Erythroblast (primary cell): Measurements from ENCODE around the gene HDGFL2.

Experiments
- DNase-seq, 2 experiments: peaks; one replicate each; lab custom pipeline; 2025; lab: John Stamatoyannopoulos, UW
- GATA1 ChIP-seq: IDR thresholded peaks from 2 replicates; pipeline ENCODE4 v1.6.1; 2011; ENCODE audit warnings: low read depth, mild to moderate bottlenecking, control low read depth, low read length, moderate library complexity
- POLR2A ChIP-seq: IDR thresholded peaks from 2 replicates; pipeline ENCODE4 v1.6.1; 2011; ENCODE audit warnings: mild to moderate bottlenecking, low read length

HDGFL2 gene

DNA sequence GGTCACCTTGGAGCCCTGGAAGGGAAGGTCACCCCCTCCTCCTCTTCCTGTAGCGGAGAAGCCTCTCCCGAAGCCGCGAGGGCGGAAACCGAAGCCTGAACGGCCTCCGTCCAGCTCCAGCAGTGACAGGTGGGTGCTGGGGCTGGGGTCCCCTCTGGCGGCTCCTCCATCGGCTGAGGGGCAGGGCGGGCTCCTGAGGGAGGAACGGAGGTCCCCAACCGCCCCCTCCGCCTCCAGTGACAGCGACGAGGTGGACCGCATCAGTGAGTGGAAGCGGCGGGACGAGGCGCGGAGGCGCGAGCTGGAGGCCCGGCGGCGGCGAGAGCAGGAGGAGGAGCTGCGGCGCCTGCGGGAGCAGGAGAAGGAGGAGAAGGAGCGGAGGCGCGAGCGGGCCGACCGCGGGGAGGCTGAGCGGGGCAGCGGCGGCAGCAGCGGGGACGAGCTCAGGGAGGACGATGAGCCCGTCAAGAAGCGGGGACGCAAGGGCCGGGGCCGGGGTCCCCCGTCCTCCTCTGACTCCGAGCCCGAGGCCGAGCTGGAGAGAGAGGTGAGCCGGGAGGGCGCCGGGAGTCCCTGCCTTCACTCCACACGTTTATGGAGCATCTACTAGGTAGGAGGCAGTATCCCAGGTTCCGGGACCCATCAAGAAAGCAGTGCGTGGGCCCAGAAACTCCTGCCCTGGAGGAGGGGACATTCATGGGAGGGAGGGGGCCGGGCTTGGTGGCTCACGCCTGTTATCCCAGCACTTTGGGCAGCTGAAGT, 22.0 kb downstream of the HDGFL2 start:
- TF ChIP-seq POLR2A (no peak), GATA1 (no peak)
- DNase-seq = no peak

DNA sequence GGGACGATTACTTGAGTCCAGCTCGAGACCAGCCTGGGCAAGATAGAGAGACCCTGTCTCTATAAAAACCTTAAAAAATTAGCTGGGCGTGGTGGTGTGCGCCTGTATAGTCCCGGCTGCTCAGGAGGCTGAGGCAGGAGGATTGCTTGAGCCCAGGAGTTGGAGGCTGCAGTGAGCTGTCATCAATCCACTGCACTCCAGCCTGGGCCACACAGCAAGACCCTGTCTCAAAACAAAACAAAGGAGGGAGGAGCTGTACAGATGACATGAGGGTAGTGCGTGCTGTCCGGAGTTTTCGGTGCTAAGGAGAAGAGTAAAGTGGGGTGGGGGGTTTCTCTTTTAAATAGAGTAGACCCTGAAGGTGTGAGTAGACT, 22.6 kb downstream of the HDGFL2 start:
- TF ChIP-seq GATA1 (no peak), POLR2A (no peak)

DNA sequence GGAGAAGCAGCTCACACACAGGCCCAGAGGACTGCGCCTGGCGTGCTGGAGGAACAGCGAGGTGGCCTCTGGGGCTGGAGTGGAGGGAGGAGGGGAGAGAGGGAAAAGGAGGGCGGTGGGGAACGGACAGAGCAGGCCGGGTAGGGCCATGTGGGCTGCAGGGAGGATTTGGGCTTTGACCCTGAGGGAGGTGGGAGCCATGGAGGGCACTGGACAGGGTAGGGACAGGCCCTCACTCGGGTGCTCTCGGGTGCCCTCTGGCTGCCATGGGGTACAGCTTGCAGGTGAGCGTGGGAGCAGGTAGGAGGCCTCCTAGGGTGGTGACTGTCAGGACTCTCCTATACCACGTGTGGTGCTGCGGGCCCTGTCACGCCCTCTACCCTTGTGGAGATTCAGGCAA, 23.4 kb downstream of the HDGFL2 start:
- no peak for TF ChIP-seq POLR2A
- TF ChIP-seq GATA1 = no peak
- no peak for DNase-seq

More for the DNA sequence above, 22.6 kb downstream of the HDGFL2 start:
- DNase-seq = no peak

DNA sequence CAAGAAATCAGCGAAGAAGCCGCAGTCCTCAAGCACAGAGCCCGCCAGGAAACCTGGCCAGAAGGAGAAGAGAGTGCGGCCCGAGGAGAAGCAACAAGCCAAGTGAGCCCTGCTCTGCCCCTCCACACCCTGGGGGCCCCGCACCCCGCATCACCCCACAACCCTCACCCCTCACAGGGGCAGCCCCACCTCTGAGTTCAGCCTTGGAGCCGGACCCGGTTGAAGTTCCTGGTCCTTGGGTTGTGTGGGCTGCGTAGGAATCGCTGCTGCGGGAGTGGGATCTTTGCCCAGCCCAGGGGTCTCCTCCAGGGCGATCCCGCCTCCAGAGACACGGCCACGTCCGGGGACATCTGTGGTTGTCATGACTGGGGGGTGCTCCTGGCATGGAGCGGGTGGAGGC, 24.2 kb downstream of the HDGFL2 start:
- TF ChIP-seq GATA1 (no peak), POLR2A (no peak)
- no peak for DNase-seq

DNA sequence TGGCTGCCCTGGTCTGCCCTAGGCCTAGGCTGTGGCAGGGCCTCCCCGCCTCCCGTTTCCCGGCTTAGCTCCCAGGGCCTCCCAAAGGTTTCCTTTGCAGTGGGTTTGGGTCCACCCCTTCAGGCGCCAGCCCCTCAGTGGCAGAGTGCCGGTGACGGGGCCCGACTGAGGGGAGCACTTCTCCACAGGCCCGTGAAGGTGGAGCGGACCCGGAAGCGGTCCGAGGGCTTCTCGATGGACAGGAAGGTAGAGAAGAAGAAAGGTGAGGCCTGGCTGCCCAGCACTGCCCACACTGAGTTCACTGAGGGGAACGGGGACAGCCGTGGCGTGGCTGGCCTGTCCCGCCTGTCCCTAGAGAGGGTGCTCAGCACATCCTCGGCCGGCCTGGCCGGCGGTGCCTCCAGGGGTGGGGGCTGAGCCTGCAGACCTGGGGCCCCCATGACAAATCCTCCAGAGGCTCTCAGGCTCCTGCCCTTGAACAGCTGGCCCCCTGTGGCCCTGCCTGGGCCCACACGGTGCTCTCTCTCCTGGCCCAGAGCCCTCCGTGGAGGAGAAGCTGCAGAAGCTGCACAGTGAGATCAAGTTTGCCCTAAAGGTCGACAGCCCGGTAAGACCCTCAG, 25.8 kb downstream of the HDGFL2 start:
- no peak for TF ChIP-seq POLR2A
- no peak for TF ChIP-seq GATA1
- DNase-seq = no peak

DNA sequence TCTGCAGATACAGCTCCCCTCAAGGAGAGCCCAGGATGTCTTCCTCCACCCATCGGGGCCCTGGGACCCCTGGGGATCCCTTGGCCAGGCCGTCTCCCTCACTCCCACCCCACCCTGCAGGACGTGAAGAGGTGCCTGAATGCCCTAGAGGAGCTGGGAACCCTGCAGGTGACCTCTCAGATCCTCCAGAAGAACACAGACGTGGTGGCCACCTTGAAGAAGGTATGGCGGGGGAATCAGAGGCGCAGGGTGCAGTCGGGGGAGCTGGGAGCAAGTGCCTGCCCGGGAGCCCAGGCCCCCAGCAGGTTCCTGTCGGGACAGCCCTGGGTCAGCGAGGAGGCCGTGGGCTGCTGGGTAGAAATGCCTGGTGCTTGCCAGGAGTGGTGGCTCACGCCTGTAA, 26.6 kb downstream of the HDGFL2 start:
- no peak for DNase-seq
- TF ChIP-seq POLR2A (no peak), GATA1 (no peak)

DNA sequence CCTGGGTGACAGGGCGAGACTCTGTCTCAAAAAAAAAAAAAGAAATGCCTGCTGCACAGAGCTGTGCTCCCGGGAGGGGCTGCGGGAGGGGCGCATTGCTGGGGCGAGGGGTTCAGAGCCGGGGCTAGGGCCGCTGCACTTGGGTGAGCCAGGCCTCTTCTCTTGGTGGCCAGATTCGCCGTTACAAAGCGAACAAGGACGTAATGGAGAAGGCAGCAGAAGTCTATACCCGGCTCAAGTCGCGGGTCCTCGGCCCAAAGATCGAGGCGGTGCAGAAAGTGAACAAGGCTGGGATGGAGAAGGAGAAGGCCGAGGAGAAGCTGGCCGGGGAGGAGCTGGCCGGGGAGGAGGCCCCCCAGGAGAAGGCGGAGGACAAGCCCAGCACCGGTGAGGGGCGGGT, 27.2 kb downstream of the HDGFL2 start:
- no peak for TF ChIP-seq GATA1
- no peak for TF ChIP-seq POLR2A
- no peak for DNase-seq

DNA sequence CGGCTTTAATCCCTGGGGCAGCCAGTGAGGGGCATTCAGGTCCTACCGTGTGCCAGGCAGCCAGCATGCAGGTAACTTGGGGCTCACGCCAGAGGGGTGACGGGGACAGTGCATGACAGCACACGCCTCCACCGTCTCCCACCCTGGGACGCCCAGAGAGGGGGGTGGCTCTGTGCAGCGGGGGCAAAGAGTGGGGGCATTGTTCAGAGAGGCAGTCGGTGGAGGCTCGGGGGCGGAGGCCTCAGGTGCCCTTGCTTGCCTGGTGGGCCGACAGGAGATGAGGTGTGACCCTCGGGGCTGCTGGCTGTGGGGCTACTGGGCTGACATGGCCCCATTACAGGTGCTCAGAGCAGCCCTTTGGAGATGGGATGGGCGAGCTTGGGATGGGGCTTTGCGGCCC, 27.8 kb downstream of the HDGFL2 start:
- no peak for TF ChIP-seq GATA1
- no peak for TF ChIP-seq POLR2A
- no peak for DNase-seq

DNA sequence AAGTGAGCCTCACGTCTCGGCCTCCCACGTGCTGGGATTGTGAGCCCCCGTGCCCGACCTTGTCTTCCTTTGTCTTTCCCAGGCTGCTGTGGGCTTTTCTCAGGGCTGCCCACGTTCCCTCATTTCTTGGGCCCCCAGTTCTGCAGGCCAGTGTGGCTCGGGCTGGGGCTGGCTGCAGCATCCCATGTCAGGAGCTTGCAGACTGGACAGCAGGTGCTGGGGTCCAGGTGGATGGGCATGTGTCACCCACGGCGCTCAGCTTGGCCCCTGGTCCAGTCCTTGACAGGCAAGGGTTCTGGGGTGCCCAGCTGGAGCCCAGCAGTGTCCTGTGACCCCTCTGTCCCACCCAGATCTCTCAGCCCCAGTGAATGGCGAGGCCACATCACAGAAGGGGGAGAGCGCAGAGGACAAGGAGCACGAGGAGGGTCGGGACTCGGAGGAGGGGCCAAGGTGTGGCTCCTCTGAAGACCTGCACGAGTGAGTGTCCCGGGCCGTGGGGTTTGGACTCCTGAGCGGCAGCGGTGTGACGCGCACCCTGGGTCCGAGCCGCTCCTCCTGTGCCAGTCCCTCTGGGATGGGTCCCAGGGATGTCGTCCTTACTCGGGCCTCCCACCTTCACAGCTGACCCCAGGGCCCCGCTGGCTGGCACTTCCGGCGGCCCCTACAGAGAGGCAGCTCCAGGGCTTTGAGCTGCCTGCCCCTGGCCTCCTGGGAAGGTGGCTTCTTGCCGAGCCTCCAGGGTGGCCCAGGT, 28.9 kb downstream of the HDGFL2 start:
- DNase-seq = no peak
- TF ChIP-seq GATA1 (no peak), POLR2A (no peak)

DNA sequence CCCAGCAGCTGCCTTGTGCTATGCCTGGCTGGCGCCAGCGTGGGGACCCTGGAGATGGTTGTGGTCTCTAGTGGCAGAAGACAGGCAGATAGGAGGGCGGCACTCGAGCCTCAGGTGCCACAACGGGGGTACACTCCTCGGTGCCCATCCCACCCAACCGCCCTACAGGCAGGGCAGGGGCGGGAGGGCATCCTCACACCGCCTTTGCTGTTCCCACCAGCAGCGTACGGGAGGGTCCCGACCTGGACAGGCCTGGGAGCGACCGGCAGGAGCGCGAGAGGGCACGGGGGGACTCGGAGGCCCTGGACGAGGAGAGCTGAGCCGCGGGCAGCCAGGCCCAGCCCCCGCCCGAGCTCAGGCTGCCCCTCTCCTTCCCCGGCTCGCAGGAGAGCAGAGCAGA, 29.6 kb downstream of the HDGFL2 start:
- TF ChIP-seq GATA1 (no peak), POLR2A (no peak)
- no peak for DNase-seq

DNA sequence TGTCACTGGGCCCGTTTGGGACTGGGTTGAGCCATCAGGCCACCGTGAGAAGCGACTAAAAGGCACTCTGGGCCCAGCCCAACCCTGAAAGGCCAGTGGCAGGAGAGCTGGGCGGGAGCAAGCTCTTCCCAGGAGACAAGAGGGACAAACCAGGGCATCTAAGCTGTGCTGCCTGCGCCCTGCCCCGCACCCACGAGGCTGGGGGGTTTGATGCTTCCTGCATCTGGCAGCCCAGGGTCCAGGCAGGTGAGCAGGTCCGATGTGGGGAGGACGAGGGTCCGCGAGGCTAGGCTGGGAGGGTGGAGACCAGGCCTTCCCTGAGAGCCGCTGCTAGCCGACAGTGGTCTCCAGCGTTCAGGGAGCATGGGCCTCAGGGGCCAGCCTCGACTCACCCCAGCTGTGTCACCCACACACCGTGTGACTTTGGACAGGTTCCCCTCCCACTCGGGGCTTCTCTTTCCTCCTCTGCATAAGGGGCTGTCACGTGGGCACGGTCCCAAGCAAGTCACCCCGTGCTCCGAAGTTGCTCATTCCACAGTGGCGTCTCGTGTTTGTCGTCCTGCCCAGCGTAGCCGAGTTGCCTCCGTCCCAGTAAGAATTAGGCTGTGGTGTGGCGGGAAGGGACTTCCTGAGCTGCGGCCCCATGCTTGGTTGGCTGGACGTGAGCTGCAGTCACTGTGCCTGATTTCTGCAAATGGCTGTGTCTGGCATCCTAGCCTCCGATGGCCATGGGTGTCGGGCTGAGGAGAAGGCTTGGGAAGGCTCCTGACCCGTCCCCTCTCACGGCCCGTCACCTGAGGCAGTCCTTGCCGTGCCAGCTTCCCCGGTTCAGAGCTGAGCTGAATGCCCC, 30.4 kb downstream of the HDGFL2 start:
- TF ChIP-seq GATA1 (no peak), POLR2A (no peak)
- DNase-seq = no peak

DNA sequence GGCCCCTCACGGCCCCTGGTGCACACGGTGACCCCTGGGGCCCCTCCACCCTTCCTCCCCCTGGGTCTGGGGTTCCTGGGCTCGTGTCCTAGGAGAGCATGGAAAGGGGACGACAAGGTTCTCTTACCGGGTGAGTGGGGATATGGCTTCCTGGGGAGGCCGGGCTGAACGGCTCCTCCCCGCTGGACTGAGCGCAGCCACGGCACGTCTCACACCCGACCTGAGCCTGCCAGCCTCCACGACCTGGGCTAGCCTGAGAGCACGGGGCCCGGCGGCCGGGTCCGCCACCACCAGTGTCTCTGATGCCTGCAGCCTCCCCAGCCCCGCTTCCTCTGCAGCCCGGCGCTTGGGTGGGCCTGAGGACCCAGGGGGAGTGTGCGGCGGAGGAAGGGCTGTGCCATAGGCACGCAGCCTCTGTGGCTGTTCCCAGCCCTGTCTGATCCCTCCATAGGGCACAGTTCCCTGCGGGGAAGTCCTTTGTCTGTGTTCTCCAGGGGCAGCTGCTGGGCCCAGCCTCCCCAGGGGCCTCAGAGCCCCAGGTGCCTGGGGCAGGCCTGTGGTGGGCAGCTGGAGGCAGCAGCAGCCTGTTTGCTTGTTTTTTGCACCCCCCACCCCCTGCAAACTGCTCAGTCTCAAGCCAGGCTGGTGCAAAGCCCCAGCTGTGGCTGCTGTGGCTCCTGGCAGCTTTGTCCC, 31.2 kb downstream of the HDGFL2 start:
- TF ChIP-seq GATA1 (no peak), POLR2A (no peak)
- no peak for DNase-seq

DNA sequence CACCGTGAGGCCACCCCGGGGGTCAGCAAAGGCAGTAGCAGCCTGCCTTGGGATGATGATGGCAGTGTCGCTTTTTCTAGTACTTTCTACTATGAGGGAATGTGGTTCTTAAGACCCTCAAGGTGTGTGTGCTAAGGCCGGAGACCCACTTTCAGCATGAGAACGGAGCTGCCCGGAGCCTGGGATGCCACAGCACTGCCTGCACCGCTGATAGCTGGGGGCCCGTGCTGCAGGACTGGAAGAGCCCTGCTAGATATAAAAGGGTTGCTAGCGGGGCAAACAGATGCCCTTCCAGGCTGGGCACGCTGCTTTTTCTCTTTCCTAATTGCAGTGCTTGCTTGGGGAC, 31.7 kb downstream of the HDGFL2 start:
- DNase-seq = no peak
- TF ChIP-seq GATA1 = no peak
- no peak for TF ChIP-seq POLR2A

DNA sequence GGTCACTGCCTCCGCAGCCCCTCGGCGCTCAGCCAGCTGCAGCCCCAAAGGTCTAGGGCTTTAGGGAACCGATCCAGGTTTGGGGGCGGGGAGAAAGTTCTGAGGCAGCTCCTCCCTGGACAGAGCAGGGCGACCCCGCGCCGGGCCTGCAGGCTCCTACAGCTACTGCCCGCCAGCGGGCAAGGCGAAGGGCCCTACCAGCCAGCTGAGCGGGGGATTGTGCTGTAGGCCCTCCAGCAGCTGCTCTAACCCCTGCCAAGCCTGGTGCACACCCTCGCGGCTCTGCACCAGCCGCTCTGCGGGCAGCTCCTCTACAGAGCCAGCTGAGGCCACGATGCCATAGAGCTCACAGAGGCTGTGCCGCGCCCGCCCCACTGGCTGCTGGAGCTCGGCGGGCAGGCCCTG, 32.2 kb downstream of the HDGFL2 start:
- TF ChIP-seq GATA1 (no peak), POLR2A (no peak)

More for the DNA sequence above, 32.2 kb downstream of the HDGFL2 start:
- DNase-seq = no peak
